Measurements from ENCODE around the gene ENTPD7.
"Not testable (repeated sequence)": the region's sequence is repeated elsewhere in the genome, so short reads cannot be mapped to it uniquely, and the experiment has no call there.

DNA sequence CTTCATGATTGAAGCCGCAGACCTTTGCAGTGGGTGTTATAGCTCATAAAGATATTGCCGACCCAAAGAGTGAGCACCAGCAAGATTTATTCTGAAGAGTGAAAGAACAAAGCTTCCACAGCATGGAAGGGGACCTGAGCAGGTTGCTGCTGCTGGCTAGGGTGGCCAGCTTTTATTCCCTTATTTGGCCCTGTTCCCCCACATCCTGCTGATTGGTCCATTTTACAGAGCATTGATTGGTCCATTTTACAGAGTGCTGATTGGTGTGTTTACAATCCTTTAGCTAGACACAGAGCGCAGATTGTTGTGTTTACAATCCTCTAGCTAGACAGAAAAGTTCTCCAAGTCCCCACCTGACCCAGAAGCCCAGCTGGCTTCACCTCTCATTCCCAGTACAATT, 34.2 kb upstream of the ENTPD7 start:
- TF ChIP-seq, protein P1, sequence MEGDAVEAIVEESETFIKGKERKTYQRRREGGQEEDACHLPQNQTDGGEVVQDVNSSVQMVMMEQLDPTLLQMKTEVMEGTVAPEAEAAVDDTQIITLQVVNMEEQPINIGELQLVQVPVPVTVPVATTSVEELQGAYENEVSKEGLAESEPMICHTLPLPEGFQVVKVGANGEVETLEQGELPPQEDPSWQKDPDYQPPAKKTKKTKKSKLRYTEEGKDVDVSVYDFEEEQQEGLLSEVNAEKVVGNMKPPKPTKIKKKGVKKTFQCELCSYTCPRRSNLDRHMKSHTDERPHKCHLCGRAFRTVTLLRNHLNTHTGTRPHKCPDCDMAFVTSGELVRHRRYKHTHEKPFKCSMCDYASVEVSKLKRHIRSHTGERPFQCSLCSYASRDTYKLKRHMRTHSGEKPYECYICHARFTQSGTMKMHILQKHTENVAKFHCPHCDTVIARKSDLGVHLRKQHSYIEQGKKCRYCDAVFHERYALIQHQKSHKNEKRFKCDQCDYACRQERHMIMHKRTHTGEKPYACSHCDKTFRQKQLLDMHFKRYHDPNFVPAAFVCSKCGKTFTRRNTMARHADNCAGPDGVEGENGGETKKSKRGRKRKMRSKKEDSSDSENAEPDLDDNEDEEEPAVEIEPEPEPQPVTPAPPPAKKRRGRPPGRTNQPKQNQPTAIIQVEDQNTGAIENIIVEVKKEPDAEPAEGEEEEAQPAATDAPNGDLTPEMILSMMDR (IDR thresholded peaks at IDR 0.05; ENCODE audit: low read length), result not testable (repeated sequence)
- TF ChIP-seq EZH2 (optimal IDR thresholded peaks at IDR 0.05; ENCODE audit: low read depth, low read length); EZH2phosphoT487 (IDR thresholded peaks at IDR 0.05; ENCODE audit: low read length): not testable (repeated sequence)
